Measurements from ENCODE around the gene NTSR1. TPM values are rescaled to one million over a fixed set of nuclear protein-coding genes. Genes with fewer than 3 reads are reported as not detected.

The NTSR1 gene
- total and polyA plus RNA-seq, 2 of the 13 experiments (the other 11 are each of a cell fraction or from before 2014, with no cell fraction given), result 0.09 to 0.12 TPM

DNA sequence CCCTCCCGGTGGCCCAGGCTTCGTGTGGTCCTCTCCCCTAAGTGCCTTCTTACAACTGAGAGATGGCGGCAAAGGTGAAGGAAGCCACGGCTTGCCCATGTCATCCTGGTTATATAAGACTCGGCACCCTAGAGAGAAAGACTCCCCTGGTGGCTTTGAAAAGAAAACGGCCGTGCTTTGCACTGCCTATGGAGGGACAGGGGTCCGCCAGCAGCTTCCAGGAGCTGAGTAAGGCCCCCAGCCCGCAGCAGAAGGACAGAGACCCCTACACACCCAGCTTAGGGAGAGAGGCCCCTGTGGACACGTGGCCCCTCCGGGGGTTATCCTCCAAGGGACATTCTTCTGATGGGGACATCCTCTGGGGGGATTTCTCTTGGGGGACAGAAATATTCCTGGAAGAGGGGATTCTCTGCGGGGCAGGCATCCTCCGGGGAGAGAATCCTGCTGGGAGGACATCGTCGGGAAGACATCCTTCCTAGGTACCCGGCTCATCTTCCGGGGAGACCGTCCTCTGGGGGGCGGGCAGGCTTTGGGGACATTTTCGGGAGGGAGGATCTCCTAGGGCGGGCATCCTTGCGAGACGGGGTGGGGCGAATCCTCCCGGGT, 95.5 kb downstream of the NTSR1 start (continued):
- TF ChIP-seq, protein P1, sequence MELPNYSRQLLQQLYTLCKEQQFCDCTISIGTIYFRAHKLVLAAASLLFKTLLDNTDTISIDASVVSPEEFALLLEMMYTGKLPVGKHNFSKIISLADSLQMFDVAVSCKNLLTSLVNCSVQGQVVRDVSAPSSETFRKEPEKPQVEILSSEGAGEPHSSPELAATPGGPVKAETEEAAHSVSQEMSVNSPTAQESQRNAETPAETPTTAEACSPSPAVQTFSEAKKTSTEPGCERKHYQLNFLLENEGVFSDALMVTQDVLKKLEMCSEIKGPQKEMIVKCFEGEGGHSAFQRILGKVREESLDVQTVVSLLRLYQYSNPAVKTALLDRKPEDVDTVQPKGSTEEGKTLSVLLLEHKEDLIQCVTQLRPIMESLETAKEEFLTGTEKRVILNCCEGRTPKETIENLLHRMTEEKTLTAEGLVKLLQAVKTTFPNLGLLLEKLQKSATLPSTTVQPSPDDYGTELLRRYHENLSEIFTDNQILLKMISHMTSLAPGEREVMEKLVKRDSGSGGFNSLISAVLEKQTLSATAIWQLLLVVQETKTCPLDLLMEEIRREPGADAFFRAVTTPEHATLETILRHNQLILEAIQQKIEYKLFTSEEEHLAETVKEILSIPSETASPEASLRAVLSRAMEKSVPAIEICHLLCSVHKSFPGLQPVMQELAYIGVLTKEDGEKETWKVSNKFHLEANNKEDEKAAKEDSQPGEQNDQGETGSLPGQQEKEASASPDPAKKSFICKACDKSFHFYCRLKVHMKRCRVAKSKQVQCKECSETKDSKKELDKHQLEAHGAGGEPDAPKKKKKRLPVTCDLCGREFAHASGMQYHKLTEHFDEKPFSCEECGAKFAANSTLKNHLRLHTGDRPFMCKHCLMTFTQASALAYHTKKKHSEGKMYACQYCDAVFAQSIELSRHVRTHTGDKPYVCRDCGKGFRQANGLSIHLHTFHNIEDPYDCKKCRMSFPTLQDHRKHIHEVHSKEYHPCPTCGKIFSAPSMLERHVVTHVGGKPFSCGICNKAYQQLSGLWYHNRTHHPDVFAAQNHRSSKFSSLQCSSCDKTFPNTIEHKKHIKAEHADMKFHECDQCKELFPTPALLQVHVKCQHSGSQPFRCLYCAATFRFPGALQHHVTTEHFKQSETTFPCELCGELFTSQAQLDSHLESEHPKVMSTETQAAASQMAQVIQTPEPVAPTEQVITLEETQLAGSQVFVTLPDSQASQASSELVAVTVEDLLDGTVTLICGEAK (IDR thresholded peaks at IDR 0.05), result no peak
- TF ChIP-seq, protein P1 (CRISPR knock-in tag; IDR thresholded peaks at IDR 0.05), result no peak
- TF ChIP-seq ZNF256 (CRISPR knock-in tag; conservative IDR thresholded peaks at IDR 0.05) (no peak), SETDB1 (CRISPR knock-in tag; IDR thresholded peaks at IDR 0.05; ENCODE audit: borderline replicate concordance) (no peak), ZBTB7B (CRISPR knock-in tag; IDR thresholded peaks at IDR 0.05) (peak; percentile 37; the same call in 1 of the 2 replicates), HMG20B (CRISPR knock-in tag; conservative IDR thresholded peaks at IDR 0.05) (no peak), IRX3 (CRISPR knock-in tag; IDR thresholded peaks at IDR 0.05; ENCODE audit: borderline replicate concordance, low read depth) (peak; percentile 7; the same call in 1 of the 2 replicates), ZNF326 (CRISPR knock-in tag; IDR thresholded peaks at IDR 0.05; ENCODE audit: borderline replicate concordance) (no peak), KDM2A (CRISPR knock-in tag; IDR thresholded peaks at IDR 0.05; ENCODE audit: borderline replicate concordance, low read depth) (peak; percentile 32; the same call in 1 of the 2 replicates)
- TF ChIP-seq, protein P2, sequence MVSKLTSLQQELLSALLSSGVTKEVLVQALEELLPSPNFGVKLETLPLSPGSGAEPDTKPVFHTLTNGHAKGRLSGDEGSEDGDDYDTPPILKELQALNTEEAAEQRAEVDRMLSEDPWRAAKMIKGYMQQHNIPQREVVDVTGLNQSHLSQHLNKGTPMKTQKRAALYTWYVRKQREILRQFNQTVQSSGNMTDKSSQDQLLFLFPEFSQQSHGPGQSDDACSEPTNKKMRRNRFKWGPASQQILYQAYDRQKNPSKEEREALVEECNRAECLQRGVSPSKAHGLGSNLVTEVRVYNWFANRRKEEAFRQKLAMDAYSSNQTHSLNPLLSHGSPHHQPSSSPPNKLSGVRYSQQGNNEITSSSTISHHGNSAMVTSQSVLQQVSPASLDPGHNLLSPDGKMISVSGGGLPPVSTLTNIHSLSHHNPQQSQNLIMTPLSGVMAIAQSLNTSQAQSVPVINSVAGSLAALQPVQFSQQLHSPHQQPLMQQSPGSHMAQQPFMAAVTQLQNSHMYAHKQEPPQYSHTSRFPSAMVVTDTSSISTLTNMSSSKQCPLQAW (CRISPR knock-in tag; IDR thresholded peaks at IDR 0.05), result peak; percentile 55; the same call in 1 of the 2 replicates
- TF ChIP-seq, protein P3, sequence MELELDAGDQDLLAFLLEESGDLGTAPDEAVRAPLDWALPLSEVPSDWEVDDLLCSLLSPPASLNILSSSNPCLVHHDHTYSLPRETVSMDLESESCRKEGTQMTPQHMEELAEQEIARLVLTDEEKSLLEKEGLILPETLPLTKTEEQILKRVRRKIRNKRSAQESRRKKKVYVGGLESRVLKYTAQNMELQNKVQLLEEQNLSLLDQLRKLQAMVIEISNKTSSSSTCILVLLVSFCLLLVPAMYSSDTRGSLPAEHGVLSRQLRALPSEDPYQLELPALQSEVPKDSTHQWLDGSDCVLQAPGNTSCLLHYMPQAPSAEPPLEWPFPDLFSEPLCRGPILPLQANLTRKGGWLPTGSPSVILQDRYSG (CRISPR knock-in tag; IDR thresholded peaks at IDR 0.05), result no peak
